Kidney epithelial cell (primary cell): ENCODE data around the gene CUTA. TPM values are rescaled to one million over a fixed set of nuclear protein-coding genes. Genes with fewer than 3 reads are reported as not detected.

Source experiments
- DNase-seq: peaks from one replicate; pipeline ENCODE4 v3.0.0-alpha.2; 2010; ENCODE audit warnings: low read depth
- H3K27me3 ChIP-seq: 2 replicates; pipeline ENCODE4 v1.6.0; 2011; ENCODE audit warnings: low read length; ENCODE audit not compliant: control insufficient read depth, insufficient read depth
- H3K36me3 ChIP-seq: 2 replicates; pipeline ENCODE4 v1.5.1; 2011; ENCODE audit warnings: low read length; ENCODE audit not compliant: control insufficient read depth, insufficient read depth
- H3K4me3 ChIP-seq: 2 replicates; pipeline ENCODE4 v1.5.1; 2011; ENCODE audit warnings: low read depth, mild to moderate bottlenecking, control low read depth, low read length
- total RNA-seq: library from RNA; depleted of rRNA; stranded (reverse); fragments of >200 nt; gene quantifications from 2 replicates; pipeline ENCODE4 v1.2.3, GENCODE V29; 2015
- TF ChIP-seq, protein P1 (sequence below): IDR thresholded peaks from 2 replicates; pipeline ENCODE4 v1.5.1; 2011; ENCODE audit warnings: mild to moderate bottlenecking, moderate library complexity, low read length, control low read depth, inconsistent platforms; ENCODE audit not compliant: insufficient read depth, poor library complexity, severe bottlenecking

CUTA gene
- total RNA-seq, 1 donor from 2014 or later: 226 TPM

DNA sequence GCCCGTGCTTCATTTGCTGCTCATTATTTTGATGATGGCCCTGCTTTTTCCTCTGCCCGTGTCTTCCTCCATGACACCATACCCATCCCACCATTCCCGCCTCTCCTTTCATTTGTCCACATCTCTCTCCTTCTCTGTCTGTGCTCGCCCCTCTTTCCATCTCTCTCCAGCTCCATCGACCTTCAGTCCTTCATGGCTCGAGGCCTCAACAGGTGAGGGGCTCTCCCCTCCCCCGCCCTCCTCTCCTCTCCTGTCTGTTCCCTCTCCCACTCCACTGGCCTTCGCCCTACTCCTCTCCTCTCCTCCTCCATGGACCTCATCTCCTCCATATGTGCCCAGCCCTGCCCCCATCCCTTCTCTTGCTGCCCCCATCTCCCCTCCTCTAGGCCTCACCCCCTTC lies 24.4 kb upstream of the CUTA start:
- DNase-seq: no peak
- H3K27me3 ChIP-seq: no peaks in the 10 kb centered on the region
- TF ChIP-seq, protein P1, sequence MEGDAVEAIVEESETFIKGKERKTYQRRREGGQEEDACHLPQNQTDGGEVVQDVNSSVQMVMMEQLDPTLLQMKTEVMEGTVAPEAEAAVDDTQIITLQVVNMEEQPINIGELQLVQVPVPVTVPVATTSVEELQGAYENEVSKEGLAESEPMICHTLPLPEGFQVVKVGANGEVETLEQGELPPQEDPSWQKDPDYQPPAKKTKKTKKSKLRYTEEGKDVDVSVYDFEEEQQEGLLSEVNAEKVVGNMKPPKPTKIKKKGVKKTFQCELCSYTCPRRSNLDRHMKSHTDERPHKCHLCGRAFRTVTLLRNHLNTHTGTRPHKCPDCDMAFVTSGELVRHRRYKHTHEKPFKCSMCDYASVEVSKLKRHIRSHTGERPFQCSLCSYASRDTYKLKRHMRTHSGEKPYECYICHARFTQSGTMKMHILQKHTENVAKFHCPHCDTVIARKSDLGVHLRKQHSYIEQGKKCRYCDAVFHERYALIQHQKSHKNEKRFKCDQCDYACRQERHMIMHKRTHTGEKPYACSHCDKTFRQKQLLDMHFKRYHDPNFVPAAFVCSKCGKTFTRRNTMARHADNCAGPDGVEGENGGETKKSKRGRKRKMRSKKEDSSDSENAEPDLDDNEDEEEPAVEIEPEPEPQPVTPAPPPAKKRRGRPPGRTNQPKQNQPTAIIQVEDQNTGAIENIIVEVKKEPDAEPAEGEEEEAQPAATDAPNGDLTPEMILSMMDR: no peak
- no peak overlapping the region for H3K4me3 ChIP-seq
- peaks cover 2% of the 10 kb centered on the region for H3K36me3 ChIP-seq

- Histone ChIP-seq H3K36me3 (peaks cover 2% of the 10 kb centered on the region), H3K27me3 (no peaks in the 10 kb centered on the region), H3K4me3 (no peak overlapping the region)
- no peak for DNase-seq
- TF ChIP-seq, protein P1: no peak
Observed at GRCh38 chr6:33441457-33441856, 23.6 kb upstream of the CUTA start.

DNA sequence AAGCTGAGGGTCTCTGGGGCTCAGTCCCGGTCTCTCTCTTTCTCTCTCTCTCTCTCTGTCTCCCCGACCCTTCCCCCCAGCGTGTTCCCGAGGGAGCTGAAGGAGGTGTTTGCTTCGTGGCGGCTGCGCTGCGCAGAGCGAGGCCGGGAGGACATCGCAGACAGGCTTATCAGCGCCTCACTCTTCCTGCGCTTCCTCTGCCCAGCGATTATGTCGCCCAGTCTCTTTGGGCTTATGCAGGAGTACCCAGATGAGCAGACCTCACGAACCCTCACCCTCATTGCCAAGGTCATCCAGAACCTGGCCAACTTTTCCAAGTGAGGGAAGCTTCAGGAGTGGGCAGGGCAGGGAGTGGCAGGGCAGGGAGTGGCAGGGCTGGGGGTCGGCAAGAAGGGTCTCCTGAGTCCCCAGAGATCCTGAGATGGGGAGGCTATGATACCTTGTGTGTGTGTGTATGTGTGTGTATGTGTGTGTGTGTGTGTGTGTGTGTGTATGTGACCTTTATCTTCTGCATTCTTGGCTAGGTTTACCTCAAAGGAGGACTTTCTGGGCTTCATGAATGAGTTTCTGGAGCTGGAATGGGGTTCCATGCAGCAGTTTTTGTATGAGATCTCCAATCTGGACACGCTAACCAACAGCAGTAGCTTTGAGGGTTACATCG lies 22.9 kb upstream of the CUTA start:
- Histone ChIP-seq H3K36me3 (peaks cover 2% of the 10 kb centered on the region), H3K27me3 (no peaks in the 10 kb centered on the region), H3K4me3 (no peak overlapping the region)
- TF ChIP-seq, protein P1: no peak
- no peak for DNase-seq

GRCh38 chr6:33439956-33440648 lies 22.2 kb upstream of the CUTA start:
- Histone ChIP-seq H3K36me3 (peaks cover 2% of the 10 kb centered on the region), H3K4me3 (no peak overlapping the region), H3K27me3 (no peaks in the 10 kb centered on the region)
- TF ChIP-seq, protein P1: no peak
- DNase-seq: no peak

GRCh38 chr6:33438978-33439594 lies 21.2 kb upstream of the CUTA start:
- peaks cover 1% of the 10 kb centered on the region for H3K36me3 ChIP-seq
- no peak overlapping the region for H3K4me3 ChIP-seq
- TF ChIP-seq, protein P1: no peak
- no peak for DNase-seq
- H3K27me3 ChIP-seq: no peaks in the 10 kb centered on the region
